GM12878 (cell line): ENCODE data around the gene WWTR1. TPM values are rescaled to one million over a fixed set of nuclear protein-coding genes. Genes with fewer than 3 reads are reported as not detected.

Source experiments
- ATF7 ChIP-seq: fragments of 450-650 bp; IDR thresholded peaks from 2 replicates; pipeline ENCODE4 v1.6.1; 2016; ENCODE audit warnings: low read depth, mild to moderate bottlenecking
- BACH1 ChIP-seq: fragments of 450-650 bp; IDR thresholded peaks from 2 replicates; pipeline ENCODE4 v1.6.1; 2017; ENCODE audit warnings: mild to moderate bottlenecking, borderline replicate concordance
- CBX5 ChIP-seq: sonication (generic); IDR thresholded peaks from 2 replicates; pipeline ENCODE4 v1.6.1; 2016; ENCODE audit warnings: low read depth, moderate library complexity, mild to moderate bottlenecking, inconsistent platforms
- GATAD2B ChIP-seq: fragments of 450-650 bp; conservative IDR thresholded peaks from 2 replicates; pipeline ENCODE4 v1.6.1; 2017; ENCODE audit warnings: low read depth, mild to moderate bottlenecking, moderate library complexity
- IKZF1 ChIP-seq: fragments of 450-650 bp; conservative IDR thresholded peaks from 2 replicates; pipeline ENCODE4 v1.6.1; 2017; ENCODE audit warnings: antibody characterized with exemption, mild to moderate bottlenecking
- JUND ChIP-seq: IDR thresholded peaks from 2 replicates; pipeline ENCODE4 v1.6.1; 2012; ENCODE audit warnings: low read depth, mild to moderate bottlenecking, low read length, improper control_type of control experiment, moderate library complexity
- MYB ChIP-seq: fragments of 150-350 bp; IDR thresholded peaks from 2 replicates; pipeline ENCODE4 v1.6.1; 2014; ENCODE audit warnings: mild to moderate bottlenecking, low read depth, low read length, borderline replicate concordance
- MYC ChIP-seq: IDR thresholded peaks from 2 replicates; pipeline ENCODE4 v1.6.1; 2011; ENCODE audit warnings: mild to moderate bottlenecking, low read length, moderate library complexity, inconsistent platforms; ENCODE audit not compliant: insufficient read depth, insufficient replicate concordance, insufficient read length, severe bottlenecking
- NFIC ChIP-seq: IDR thresholded peaks from 2 replicates; pipeline ENCODE4 v1.6.1; 2012; ENCODE audit warnings: low read depth, mild to moderate bottlenecking, inconsistent platforms, low read length, moderate library complexity
- NFYA ChIP-seq: IDR thresholded peaks from 2 replicates; pipeline ENCODE4 v1.6.1; 2011; ENCODE audit warnings: low read depth, mild to moderate bottlenecking, low read length, improper control_type of control experiment, borderline replicate concordance
- NR2C1 ChIP-seq: fragments of 450-650 bp; IDR thresholded peaks from 2 replicates; pipeline ENCODE4 v1.6.1; 2017; ENCODE audit warnings: antibody characterized with exemption, mild to moderate bottlenecking, moderate library complexity
- POLR2AphosphoS2 ChIP-seq: IDR thresholded peaks from 2 replicates; pipeline ENCODE4 v1.6.1; 2011; ENCODE audit warnings: low read depth, mild to moderate bottlenecking, low read length, improper control_type of control experiment, moderate library complexity
- RB1 ChIP-seq: fragments of 450-650 bp; formaldehyde crosslinking; IDR thresholded peaks from 2 replicates; pipeline ENCODE4 v1.6.1; 2017; ENCODE audit warnings: mild to moderate bottlenecking, borderline replicate concordance
- SP1 ChIP-seq: IDR thresholded peaks from one replicate; pipeline ENCODE4 v1.6.1; 2011; ENCODE audit warnings: low read depth, low read length
- SREBF1 ChIP-seq: IDR thresholded peaks from 2 replicates; pipeline ENCODE4 v1.6.1; 2012; ENCODE audit warnings: mild to moderate bottlenecking, low read length
- TCF12 ChIP-seq: IDR thresholded peaks from 2 replicates; pipeline ENCODE4 v1.6.1; 2011; ENCODE audit warnings: low read depth, mild to moderate bottlenecking, low read length
- ZBED1 ChIP-seq: IDR thresholded peaks from 2 replicates; pipeline ENCODE4 v1.6.1; 2016; ENCODE audit warnings: borderline replicate concordance
- ZBTB33 ChIP-seq: fragments of 450-650 bp; IDR thresholded peaks from 2 replicates; pipeline ENCODE4 v1.6.1; 2017; ENCODE audit warnings: mild to moderate bottlenecking
- ZNF207 ChIP-seq: fragments of 450-650 bp; IDR thresholded peaks from 2 replicates; pipeline ENCODE4 v1.6.1; 2014; ENCODE audit warnings: antibody characterized with exemption, mild to moderate bottlenecking, borderline replicate concordance
- ZNF384 ChIP-seq: IDR thresholded peaks from 2 replicates; pipeline ENCODE4 v1.6.1; 2012; ENCODE audit warnings: low read depth, mild to moderate bottlenecking, low read length, improper control_type of control experiment, borderline replicate concordance
- ZNF687 ChIP-seq: fragments of 450-650 bp; IDR thresholded peaks from 2 replicates; pipeline ENCODE4 v1.6.1; 2017; ENCODE audit warnings: mild to moderate bottlenecking, moderate library complexity
- polyA plus RNA-seq, 11 experiments: library from polyadenylated mRNA; depleted of rRNA in 4 of 11; unstranded in 6 of 11; stranded (reverse) in 5 of 11; fragments of >200 nt; fragmentation: Nextera tagmentation in 4 of 11; fragmentation: Illumina TruSeq in 1 of 11; extraction: Ambion mirVana in 4 of 11; extraction: Trizol in 1 of 11; gene quantifications; 1 replicate in 1 of 11; 2 replicates in 10 of 11; pipeline versions ENCODE4 v1.2.1 to v1.2.3, GENCODE V29; 2011 to 2016; ENCODE audit warnings: inconsistent platforms in 2 of 11, missing spikeins in 2 of 11, low read depth in 1 of 11
- total RNA-seq, 4 experiments: library from RNA; depleted of rRNA in 3 of 4; stranded (reverse); fragments of >200 nt in 3 of 4; fragmentation: Illumina TruSeq in 1 of 4; extraction: Trizol in 1 of 4; gene quantifications; 2 replicates each; pipeline versions ENCODE4 v1.2.1 to v1.2.3, GENCODE V29; 2013 to 2021
- TF ChIP-seq, protein P1 (sequence below): fragments of 450-650 bp; IDR thresholded peaks from 2 replicates; pipeline ENCODE4 v1.6.1; 2017; ENCODE audit warnings: antibody characterized with exemption, mild to moderate bottlenecking, moderate library complexity

Gene WWTR1
- total and polyA plus RNA-seq, 10 of the 15 experiments (the other 5 are each of a cell fraction or from before 2014, with no cell fraction given): 2.5 to 18.5 (median 5.8) TPM

- no peak for TF ChIP-seq CBX5
- 0 out of 2 replicates have a peak, but pooled peaks have one; percentile 23 for TF ChIP-seq JUND
- TF ChIP-seq NFYA: no peak
- no peak for TF ChIP-seq ZBTB33
- 0 out of 2 replicates have a peak, but pooled peaks have one; percentile 33 for TF ChIP-seq TCF12
- no peak for TF ChIP-seq SP1
- 0 out of 2 replicates have a peak, but pooled peaks have one; percentile 20 for TF ChIP-seq ZNF384
- peak; percentile 76 for TF ChIP-seq IKZF1
- no peak; the same call in 1 of the 2 replicates for TF ChIP-seq RB1
- no peak for TF ChIP-seq NR2C1
- no peak; the same call in 1 of the 2 replicates for TF ChIP-seq GATAD2B
- peak; percentile 68 for TF ChIP-seq ATF7
- no peak for TF ChIP-seq POLR2AphosphoS2
- TF ChIP-seq MYB: no peak
- TF ChIP-seq ZNF207: no peak
- TF ChIP-seq ZNF687: no peak
- peak; percentile 83 for TF ChIP-seq NFIC
- TF ChIP-seq BACH1: peak; percentile 11; the same call in 1 of the 2 replicates
- TF ChIP-seq MYC: no peak
- TF ChIP-seq, protein P1, sequence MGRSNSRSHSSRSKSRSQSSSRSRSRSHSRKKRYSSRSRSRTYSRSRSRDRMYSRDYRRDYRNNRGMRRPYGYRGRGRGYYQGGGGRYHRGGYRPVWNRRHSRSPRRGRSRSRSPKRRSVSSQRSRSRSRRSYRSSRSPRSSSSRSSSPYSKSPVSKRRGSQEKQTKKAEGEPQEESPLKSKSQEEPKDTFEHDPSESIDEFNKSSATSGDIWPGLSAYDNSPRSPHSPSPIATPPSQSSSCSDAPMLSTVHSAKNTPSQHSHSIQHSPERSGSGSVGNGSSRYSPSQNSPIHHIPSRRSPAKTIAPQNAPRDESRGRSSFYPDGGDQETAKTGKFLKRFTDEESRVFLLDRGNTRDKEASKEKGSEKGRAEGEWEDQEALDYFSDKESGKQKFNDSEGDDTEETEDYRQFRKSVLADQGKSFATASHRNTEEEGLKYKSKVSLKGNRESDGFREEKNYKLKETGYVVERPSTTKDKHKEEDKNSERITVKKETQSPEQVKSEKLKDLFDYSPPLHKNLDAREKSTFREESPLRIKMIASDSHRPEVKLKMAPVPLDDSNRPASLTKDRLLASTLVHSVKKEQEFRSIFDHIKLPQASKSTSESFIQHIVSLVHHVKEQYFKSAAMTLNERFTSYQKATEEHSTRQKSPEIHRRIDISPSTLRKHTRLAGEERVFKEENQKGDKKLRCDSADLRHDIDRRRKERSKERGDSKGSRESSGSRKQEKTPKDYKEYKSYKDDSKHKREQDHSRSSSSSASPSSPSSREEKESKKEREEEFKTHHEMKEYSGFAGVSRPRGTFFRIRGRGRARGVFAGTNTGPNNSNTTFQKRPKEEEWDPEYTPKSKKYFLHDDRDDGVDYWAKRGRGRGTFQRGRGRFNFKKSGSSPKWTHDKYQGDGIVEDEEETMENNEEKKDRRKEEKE: no peak
- peak; percentile 75; the same call in 1 of the 2 replicates for TF ChIP-seq ZBED1
- TF ChIP-seq SREBF1: no peak
Measured at GRCh38 chr3:149579838-149580542, 77.8 kb downstream of the WWTR1 start (continued).
